GM12878 (cell line): ENCODE measurements around the gene IFT122. TPM values are rescaled to one million over a fixed set of nuclear protein-coding genes. Genes with fewer than 3 reads are reported as not detected.

ENCODE experiments used
- ATAC-seq: fragments of 200-7000 bp; cut with Tn5 transposase; 3 replicates; pipeline ENCODE4 v1.9.1; 2020; ENCODE audit warnings: mild to moderate bottlenecking, moderate library complexity
- BruUV-seq: library from RNA; stranded (reverse); fragments of 400-500 nt; replicated peaks from 2 replicates; lab custom pipeline; 2021; lab: Mats Ljungman, UMichigan
- CTCF ChIA-PET: fragments of 300-600 bp; sonication (Branson Sonifier 250); formaldehyde crosslinking; extraction: SDS; loops from one replicate; lab custom pipeline; 2021; ENCODE audit warnings: inconsistent platforms; lab: Yijun Ruan, JAX
- POLR2A ChIA-PET: fragments of 350-600 bp; formaldehyde crosslinking; extraction: SDS; loops from one replicate; lab custom pipeline; 2021; ENCODE audit warnings: inconsistent platforms; lab: Charles Lee
- RAD21 ChIA-PET: fragments of 300-600 bp; sonication (Branson Sonifier 250); formaldehyde crosslinking; loops from one replicate; lab custom pipeline; 2023; ENCODE audit warnings: antibody characterized with exemption; ENCODE audit not compliant: unreplicated experiment; lab: Charles Lee
- SMC1A ChIA-PET: fragments of 300-600 bp; sonication (Branson Sonifier 250); formaldehyde crosslinking; loops from one replicate; lab custom pipeline; 2023; ENCODE audit not compliant: unreplicated experiment, uncharacterized antibody; lab: Charles Lee
- DNase-seq: peaks from one replicate; pipeline ENCODE4 v3.0.0-alpha.2; 2011; ENCODE audit warnings: low read depth, low spot score
- FAIRE-seq: peaks from 3 replicates; lab custom pipeline; 2011; peaks lifted over from hg19 to GRCh38; lab: Jason Lieb, UNC
- H2AFZ ChIP-seq: 2 replicates; pipeline ENCODE4 v1.6.0; 2011; ENCODE audit warnings: low read depth, low read length, control low read depth; ENCODE audit not compliant: control insufficient read depth
- H3K27ac ChIP-seq: 2 replicates; pipeline ENCODE4 v1.5.1; 2011; ENCODE audit warnings: control low read depth; ENCODE audit not compliant: control insufficient read depth, insufficient read depth
- H3K27me3 ChIP-seq, 2 experiments: replicated peaks in 1 of 2; 2 replicates each; pipeline versions ENCODE4 v1.6.0 to v1.6.1; 2011; ENCODE audit warnings: low read length in 1 of 2; ENCODE audit not compliant: control insufficient read depth in 2 of 2, insufficient read depth in 2 of 2
- H3K36me3 ChIP-seq, 2 experiments: 2 replicates each; pipeline ENCODE4 v1.5.1; 2011; ENCODE audit warnings: low read length in 1 of 2; ENCODE audit not compliant: control insufficient read depth in 2 of 2, insufficient read depth in 2 of 2
- H3K4me1 ChIP-seq: 2 replicates; pipeline ENCODE4 v1.6.1; 2011; ENCODE audit warnings: mild to moderate bottlenecking, low read length, moderate library complexity, mixed read lengths; ENCODE audit not compliant: control insufficient read depth, insufficient read depth
- H3K4me2 ChIP-seq: 2 replicates; pipeline ENCODE4 v1.6.0; 2011; ENCODE audit warnings: control low read depth; ENCODE audit not compliant: control insufficient read depth, insufficient read depth
- H3K4me3 ChIP-seq: fragments of 200-600 bp; sonication (generic); 2 replicates; pipeline ENCODE4 v1.5.1; 2016
- H3K79me2 ChIP-seq: 2 replicates; pipeline ENCODE4 v1.6.0; 2011; ENCODE audit warnings: low read length; ENCODE audit not compliant: control insufficient read depth, insufficient read depth
- H3K9ac ChIP-seq: 2 replicates; pipeline ENCODE4 v1.8.0; 2011; ENCODE audit warnings: low read length, control low read depth, mixed read lengths; ENCODE audit not compliant: control insufficient read depth, insufficient read depth
- H3K9me3 ChIP-seq: replicated peaks from 3 replicates; pipeline ENCODE4 v1.5.1; 2011; ENCODE audit warnings: mild to moderate bottlenecking, low read length; ENCODE audit not compliant: control insufficient read depth, insufficient read depth
- H4K20me1 ChIP-seq: 2 replicates; pipeline ENCODE4 v1.6.0; 2011; ENCODE audit not compliant: control insufficient read depth, insufficient read depth
- ATF7 ChIP-seq: fragments of 450-650 bp; IDR thresholded peaks from 2 replicates; pipeline ENCODE4 v1.6.1; 2016; ENCODE audit warnings: low read depth, mild to moderate bottlenecking
- CBFB ChIP-seq: IDR thresholded peaks from 2 replicates; pipeline ENCODE4 v1.6.1; 2016; ENCODE audit warnings: antibody characterized with exemption, low read depth
- CBX3 ChIP-seq: fragments of 200-600 bp; sonication (generic); IDR thresholded peaks from 2 replicates; pipeline ENCODE4 v1.6.1; 2016; ENCODE audit warnings: low read depth, borderline replicate concordance
- CBX5 ChIP-seq: sonication (generic); IDR thresholded peaks from 2 replicates; pipeline ENCODE4 v1.6.1; 2016; ENCODE audit warnings: low read depth, moderate library complexity, mild to moderate bottlenecking, inconsistent platforms
- CEBPB ChIP-seq, 2 experiments: fragments of 150-350 bp in 1 of 2; IDR thresholded peaks; 2 replicates each; pipeline ENCODE4 v1.6.1; 2012 to 2014; ENCODE audit warnings: low read depth in 2 of 2, low read length in 2 of 2, borderline replicate concordance in 1 of 2, inconsistent platforms in 1 of 2
- E2F8 ChIP-seq: fragments of 450-650 bp; IDR thresholded peaks from 2 replicates; pipeline ENCODE4 v1.6.1; 2018; ENCODE audit warnings: mild to moderate bottlenecking, low read depth, moderate library complexity; ENCODE audit not compliant: partially characterized antibody
- FOXK2 ChIP-seq: fragments of 450-650 bp; IDR thresholded peaks from 2 replicates; pipeline ENCODE4 v1.6.1; 2017; ENCODE audit warnings: mild to moderate bottlenecking, moderate library complexity
- KLF5 ChIP-seq: fragments of 450-650 bp; IDR thresholded peaks from 2 replicates; pipeline ENCODE4 v1.6.1; 2014; ENCODE audit warnings: mild to moderate bottlenecking; ENCODE audit not compliant: partially characterized antibody
- MEF2B ChIP-seq: fragments of 450-650 bp; IDR thresholded peaks from 2 replicates; pipeline ENCODE4 v1.6.1; 2018; ENCODE audit warnings: mild to moderate bottlenecking, moderate library complexity; ENCODE audit not compliant: partially characterized antibody, poor library complexity, severe bottlenecking
- NFYA ChIP-seq: IDR thresholded peaks from 2 replicates; pipeline ENCODE4 v1.6.1; 2011; ENCODE audit warnings: low read depth, mild to moderate bottlenecking, low read length, improper control_type of control experiment, borderline replicate concordance
- PBX3 ChIP-seq: IDR thresholded peaks from 2 replicates; pipeline ENCODE4 v1.6.1; 2011; ENCODE audit warnings: mild to moderate bottlenecking, low read depth, low read length, moderate library complexity; ENCODE audit not compliant: insufficient replicate concordance
- SREBF1 ChIP-seq: IDR thresholded peaks from 2 replicates; pipeline ENCODE4 v1.6.1; 2012; ENCODE audit warnings: mild to moderate bottlenecking, low read length
- WGBS: methylation state at CpG from one replicate; pipeline ENCODE4 v1.1.6; 2016; ENCODE audit warnings: low lambda C conversion rate; ENCODE audit not compliant: insufficient replicate concordance, insufficient coverage; ENCODE audit errors: missing lambda C conversion rate; 5-methylcytosine and 5-hydroxymethylcytosine counted together
- in situ Hi-C: fragments of 300-500 bp; cut with MboI; formaldehyde crosslinking; loops from 9 replicates; pipeline ENCODE4 v1.14.3; 2018; ENCODE audit warnings: mixed read lengths
- intact Hi-C: fragments of 100-400 bp; cut with micrococcal nuclease; formaldehyde crosslinking; loops from one replicate; pipeline ENCODE4 v1.14.2; 2022; ENCODE audit not compliant: unreplicated experiment
- polyA plus RNA-seq, 11 experiments: library from polyadenylated mRNA; depleted of rRNA in 4 of 11; unstranded in 6 of 11; stranded (reverse) in 5 of 11; fragments of >200 nt; fragmentation: Nextera tagmentation in 4 of 11; fragmentation: Illumina TruSeq in 1 of 11; extraction: Ambion mirVana in 4 of 11; extraction: Trizol in 1 of 11; gene quantifications; 1 replicate in 1 of 11; 2 replicates in 10 of 11; pipeline versions ENCODE4 v1.2.1 to v1.2.3, GENCODE V29; 2011 to 2016; ENCODE audit warnings: inconsistent platforms in 2 of 11, missing spikeins in 2 of 11, low read depth in 1 of 11
- total RNA-seq, 4 experiments: library from RNA; depleted of rRNA in 3 of 4; stranded (reverse); fragments of >200 nt in 3 of 4; fragmentation: Illumina TruSeq in 1 of 4; extraction: Trizol in 1 of 4; gene quantifications; 2 replicates each; pipeline versions ENCODE4 v1.2.1 to v1.2.3, GENCODE V29; 2013 to 2021

Gene IFT122
- total and polyA plus RNA-seq, 10 of the 15 experiments (the other 5 are each of a cell fraction or from before 2014, with no cell fraction given), result 1.8 to 19.2 (median 8.4) TPM

- H3K27me3 ChIP-seq, result no peaks in the 10 kb centered on the region; a peak in 1 of 4 replicates
- no peak overlapping the region for H3K9ac ChIP-seq
- H2AFZ ChIP-seq, result no peak overlapping the region
- RAD21 ChIA-PET, result no interaction called here
- TF ChIP-seq ATF7, result no peak
- H3K4me1 ChIP-seq, result no peaks in the 10 kb centered on the region
- no peak for DNase-seq
- H3K9me3 ChIP-seq, result no peaks in the 10 kb centered on the region
- POLR2A ChIA-PET, result interaction anchor here (1.5 kb wide), 1 partner anchor 41 kb away, joined by 3 read pairs; no protein-coding TSS in a partner anchor
- no peaks in the 10 kb centered on the region for H4K20me1 ChIP-seq
- no TSS peak for BruUV-seq
- no peak overlapping the region for H3K27ac ChIP-seq
- no peaks in the 10 kb centered on the region for H3K79me2 ChIP-seq
- intact Hi-C loops, result no loop called here
- CTCF ChIA-PET, result no interaction called here
- H3K36me3 ChIP-seq, result no peaks in the 10 kb centered on the region
- WGBS, result 38% methylated on average over 2 of the region's 2 CpGs
- no peak for ATAC-seq
- in situ Hi-C loops, result no loop called here
- SMC1A ChIA-PET, result no interaction called here
- no peak overlapping the region for H3K4me3 ChIP-seq
- FAIRE-seq, result no peak
- H3K4me2 ChIP-seq, result no peak overlapping the region
Measured at GRCh38 chr3:129536374-129536667, 96.3 kb downstream of the IFT122 start.

GRCh38 chr3:129536804-129537203 lies 96.8 kb downstream of the IFT122 start:
- ChIA-PET POLR2A (no interaction called here), SMC1A (interaction anchor here (1.5 kb wide), 1 partner anchor 11 kb away, joined by 3 read pairs; no protein-coding TSS in a partner anchor), CTCF (no interaction called here), RAD21 (no interaction called here)
- no peak for ATAC-seq
- no TSS peak for BruUV-seq
- in situ Hi-C loops (no loop called here), intact Hi-C loops (no loop called here)
- H3K36me3 ChIP-seq, result no peaks in the 10 kb centered on the region
- H3K4me3 ChIP-seq, result no peak overlapping the region
- FAIRE-seq, result no peak
- 20% methylated on average over 3 of the region's 3 CpGs for WGBS
- H2AFZ ChIP-seq, result no peak overlapping the region
- no peak overlapping the region for H3K4me2 ChIP-seq
- no peak overlapping the region for H3K9ac ChIP-seq
- no peak overlapping the region for H3K27ac ChIP-seq
- H3K4me1 ChIP-seq, result no peaks in the 10 kb centered on the region
- H3K9me3 ChIP-seq, result no peaks in the 10 kb centered on the region
- no peak for DNase-seq
- H3K27me3 ChIP-seq, result no peaks in the 10 kb centered on the region; a peak in 1 of 4 replicates
- H4K20me1 ChIP-seq, result no peaks in the 10 kb centered on the region
- no peaks in the 10 kb centered on the region for H3K79me2 ChIP-seq
- TF ChIP-seq PBX3 (no peak), SREBF1 (no peak), KLF5 (no peak), MEF2B (no peak), CBFB (no peak), FOXK2 (no peak), E2F8 (no peak), CBX3 (no peak), CBX5 (no peak), NFYA (no peak), CEBPB (IDR thresholded peaks at IDR 0.05; ENCODE audit: borderline replicate concordance in 1 of 2, low read depth in 2 of 2, low read length in 2 of 2) (no peak)
